ENCODE results near the gene RUSF1. TPM values are rescaled to one million over a fixed set of nuclear protein-coding genes. Genes with fewer than 3 reads are reported as not detected.

The RUSF1 gene
- polyA plus RNA-seq, 1 donor (not counting 4 experiments of a cell fraction or from before 2014, with no cell fraction given): 17.4 TPM

GRCh38 chr16:31467151-31467773 lies 40.9 kb downstream of the RUSF1 start:
- no peaks in the 10 kb centered on the region for H3K9me1 ChIP-seq (ENCODE audit: control insufficient read depth, extremely low read depth, insufficient read depth, low read length)
- no peaks in the 10 kb centered on the region for H4K20me1 ChIP-seq (ENCODE audit: control insufficient read depth, extremely low read depth, insufficient read depth, low read length)
- dilution Hi-C loops (cut with MboI; ENCODE audit: extremely low pct_ligation_motif_present, low sequenced_read_pairs): no loop called here
- FAIRE-seq (no peak), DNase-seq (ENCODE audit: low read depth, low spot score) (no peak)
- no peak overlapping the region for H3K27ac ChIP-seq (ENCODE audit: control insufficient read depth, insufficient read depth, low read length)
- H3K9me3 ChIP-seq (ENCODE audit: control insufficient read depth, low read depth, low read length): no peaks in the 10 kb centered on the region
- peaks cover 8 to 18% of the 10 kb centered on the region in 2 experiments for H3K36me3 ChIP-seq (ENCODE audit: control insufficient read depth in 2 of 2, extremely low read depth in 1 of 2, insufficient read depth in 2 of 2, low read length in 2 of 2)
- H2AFZ ChIP-seq (ENCODE audit: control insufficient read depth, low read length): no peak overlapping the region
- H3K4me1 ChIP-seq (ENCODE audit: control insufficient read depth, extremely low read depth, insufficient read depth, low read length): peaks cover 3% of the 10 kb centered on the region
- H3K9ac ChIP-seq (ENCODE audit: control insufficient read depth, extremely low read depth, insufficient read depth, low read length): no peak overlapping the region
- no peak overlapping the region for H3K4me2 ChIP-seq (ENCODE audit: control insufficient read depth, extremely low read depth, insufficient read depth, low read depth, low read length)
- TF ChIP-seq, protein P1, sequence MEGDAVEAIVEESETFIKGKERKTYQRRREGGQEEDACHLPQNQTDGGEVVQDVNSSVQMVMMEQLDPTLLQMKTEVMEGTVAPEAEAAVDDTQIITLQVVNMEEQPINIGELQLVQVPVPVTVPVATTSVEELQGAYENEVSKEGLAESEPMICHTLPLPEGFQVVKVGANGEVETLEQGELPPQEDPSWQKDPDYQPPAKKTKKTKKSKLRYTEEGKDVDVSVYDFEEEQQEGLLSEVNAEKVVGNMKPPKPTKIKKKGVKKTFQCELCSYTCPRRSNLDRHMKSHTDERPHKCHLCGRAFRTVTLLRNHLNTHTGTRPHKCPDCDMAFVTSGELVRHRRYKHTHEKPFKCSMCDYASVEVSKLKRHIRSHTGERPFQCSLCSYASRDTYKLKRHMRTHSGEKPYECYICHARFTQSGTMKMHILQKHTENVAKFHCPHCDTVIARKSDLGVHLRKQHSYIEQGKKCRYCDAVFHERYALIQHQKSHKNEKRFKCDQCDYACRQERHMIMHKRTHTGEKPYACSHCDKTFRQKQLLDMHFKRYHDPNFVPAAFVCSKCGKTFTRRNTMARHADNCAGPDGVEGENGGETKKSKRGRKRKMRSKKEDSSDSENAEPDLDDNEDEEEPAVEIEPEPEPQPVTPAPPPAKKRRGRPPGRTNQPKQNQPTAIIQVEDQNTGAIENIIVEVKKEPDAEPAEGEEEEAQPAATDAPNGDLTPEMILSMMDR (optimal IDR thresholded peaks at IDR 0.05 in 1 of 3, IDR thresholded peaks at IDR 0.05 in 1 of 3, conservative IDR thresholded peaks at IDR 0.05 in 1 of 3; ENCODE audit: extremely low read depth in 1 of 3, insufficient read depth in 2 of 3, low read length in 3 of 3): no peak
- no peak for TF ChIP-seq EZH2 (IDR thresholded peaks at IDR 0.05; ENCODE audit: low read length)
- H3K4me3 ChIP-seq (ENCODE audit: control insufficient read depth in 2 of 3, extremely low read depth in 1 of 3, insufficient read depth in 2 of 3, low read depth in 1 of 3, low read length in 3 of 3): no peak overlapping the region
- H3K27me3 ChIP-seq (ENCODE audit: control insufficient read depth, extremely low read depth, insufficient read depth, low read length): no peaks in the 10 kb centered on the region
- H3K79me2 ChIP-seq (ENCODE audit: control insufficient read depth, insufficient read depth, low read length): no peaks in the 10 kb centered on the region

DNA sequence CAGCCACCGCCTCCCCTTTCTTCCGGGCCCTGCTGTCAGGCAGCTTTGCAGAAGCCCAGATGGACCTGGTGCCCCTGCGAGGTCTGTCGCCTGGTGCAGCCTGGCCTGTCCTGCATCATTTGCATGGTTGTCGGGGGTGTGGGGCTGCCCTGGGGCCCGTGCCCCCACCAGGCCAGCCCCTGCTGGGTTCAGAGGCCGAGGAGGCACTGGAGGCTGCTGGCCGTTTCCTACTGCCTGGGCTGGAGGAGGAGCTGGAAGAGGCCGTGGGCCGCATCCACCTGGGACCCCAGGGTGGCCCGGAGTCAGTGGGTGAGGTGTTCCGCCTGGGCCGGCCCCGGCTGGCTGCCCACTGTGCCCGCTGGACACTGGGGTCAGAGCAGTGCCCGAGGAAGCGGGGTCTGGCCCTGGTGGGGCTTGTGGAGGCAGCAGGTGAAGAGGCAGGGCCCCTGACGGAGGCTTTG lies 41.8 kb downstream of the RUSF1 start:
- DNase-seq (ENCODE audit: low read depth, low spot score) (no peak), FAIRE-seq (no peak)
- Histone ChIP-seq H3K4me2 (ENCODE audit: control insufficient read depth, extremely low read depth, insufficient read depth, low read depth, low read length) (no peak overlapping the region), H3K27me3 (ENCODE audit: control insufficient read depth, extremely low read depth, insufficient read depth, low read length) (no peaks in the 10 kb centered on the region), H4K20me1 (ENCODE audit: control insufficient read depth, extremely low read depth, insufficient read depth, low read length) (no peaks in the 10 kb centered on the region), H3K4me3 (ENCODE audit: control insufficient read depth in 2 of 3, extremely low read depth in 1 of 3, insufficient read depth in 2 of 3, low read depth in 1 of 3, low read length in 3 of 3) (no peak overlapping the region), H3K9me1 (ENCODE audit: control insufficient read depth, extremely low read depth, insufficient read depth, low read length) (no peaks in the 10 kb centered on the region), H3K9me3 (ENCODE audit: control insufficient read depth, low read depth, low read length) (no peaks in the 10 kb centered on the region), H3K9ac (ENCODE audit: control insufficient read depth, extremely low read depth, insufficient read depth, low read length) (no peak overlapping the region), H3K4me1 (ENCODE audit: control insufficient read depth, extremely low read depth, insufficient read depth, low read length) (no peaks in the 10 kb centered on the region), H3K27ac (ENCODE audit: control insufficient read depth, insufficient read depth, low read length) (no peak overlapping the region), H3K36me3 (ENCODE audit: control insufficient read depth in 2 of 2, extremely low read depth in 1 of 2, insufficient read depth in 2 of 2, low read length in 2 of 2) (peaks cover 9 to 22% of the 10 kb centered on the region in 2 experiments), H3K79me2 (ENCODE audit: control insufficient read depth, insufficient read depth, low read length) (no peaks in the 10 kb centered on the region), H2AFZ (ENCODE audit: control insufficient read depth, low read length) (no peak overlapping the region)
- no peak for TF ChIP-seq EZH2 (IDR thresholded peaks at IDR 0.05; ENCODE audit: low read length)
- TF ChIP-seq, protein P1 (optimal IDR thresholded peaks at IDR 0.05 in 1 of 3, IDR thresholded peaks at IDR 0.05 in 1 of 3, conservative IDR thresholded peaks at IDR 0.05 in 1 of 3; ENCODE audit: extremely low read depth in 1 of 3, insufficient read depth in 2 of 3, low read length in 3 of 3): no peak
- dilution Hi-C loops (cut with MboI; ENCODE audit: extremely low pct_ligation_motif_present, low sequenced_read_pairs): no loop called here
